ENCODE data around the gene MEGF6. TPM values are rescaled to one million over a fixed set of nuclear protein-coding genes. Genes with fewer than 3 reads are reported as not detected.

MEGF6 gene
- total RNA-seq, 4 donors from 2014 or later: 0.88 to 69.0 (median 36.9) TPM

DNA sequence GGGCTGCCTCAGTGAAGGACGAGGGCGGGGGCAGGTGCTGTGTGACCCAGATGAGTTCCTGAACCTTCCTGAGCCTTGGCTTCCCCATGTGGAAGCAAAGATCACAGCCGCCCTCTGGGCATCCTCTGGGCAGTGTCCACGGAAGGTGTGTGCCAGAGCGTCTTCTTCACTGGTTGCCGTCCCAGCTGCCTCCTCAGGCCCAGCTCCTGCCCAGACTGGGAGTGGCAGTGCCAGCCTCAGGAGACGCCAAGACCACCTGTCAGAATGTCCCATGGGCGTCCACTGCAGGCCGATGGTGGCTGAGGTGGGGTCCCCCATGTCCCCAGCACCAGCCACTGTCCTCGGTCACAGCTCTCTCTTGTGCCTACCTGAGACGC lies 146.7 kb downstream of the MEGF6 start:
- Histone ChIP-seq H3K9me3 (no peaks in the 10 kb centered on the region), H3K36me3 (no peaks in the 10 kb centered on the region), H3K4me3 (no peak overlapping the region), H3K4me1 (no peaks in the 10 kb centered on the region), H3K27me3 (no peaks in the 10 kb centered on the region), H3K27ac (no peak overlapping the region)
- TF ChIP-seq POLR2A (IDR thresholded peaks at IDR 0.05): no peak
- TF ChIP-seq, protein P1, sequence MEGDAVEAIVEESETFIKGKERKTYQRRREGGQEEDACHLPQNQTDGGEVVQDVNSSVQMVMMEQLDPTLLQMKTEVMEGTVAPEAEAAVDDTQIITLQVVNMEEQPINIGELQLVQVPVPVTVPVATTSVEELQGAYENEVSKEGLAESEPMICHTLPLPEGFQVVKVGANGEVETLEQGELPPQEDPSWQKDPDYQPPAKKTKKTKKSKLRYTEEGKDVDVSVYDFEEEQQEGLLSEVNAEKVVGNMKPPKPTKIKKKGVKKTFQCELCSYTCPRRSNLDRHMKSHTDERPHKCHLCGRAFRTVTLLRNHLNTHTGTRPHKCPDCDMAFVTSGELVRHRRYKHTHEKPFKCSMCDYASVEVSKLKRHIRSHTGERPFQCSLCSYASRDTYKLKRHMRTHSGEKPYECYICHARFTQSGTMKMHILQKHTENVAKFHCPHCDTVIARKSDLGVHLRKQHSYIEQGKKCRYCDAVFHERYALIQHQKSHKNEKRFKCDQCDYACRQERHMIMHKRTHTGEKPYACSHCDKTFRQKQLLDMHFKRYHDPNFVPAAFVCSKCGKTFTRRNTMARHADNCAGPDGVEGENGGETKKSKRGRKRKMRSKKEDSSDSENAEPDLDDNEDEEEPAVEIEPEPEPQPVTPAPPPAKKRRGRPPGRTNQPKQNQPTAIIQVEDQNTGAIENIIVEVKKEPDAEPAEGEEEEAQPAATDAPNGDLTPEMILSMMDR (IDR thresholded peaks at IDR 0.05): no peak
- intact Hi-C loops (cut with DNase I; ENCODE audit: low total_unique reads): no loop called here
- no peak for DNase-seq

DNA sequence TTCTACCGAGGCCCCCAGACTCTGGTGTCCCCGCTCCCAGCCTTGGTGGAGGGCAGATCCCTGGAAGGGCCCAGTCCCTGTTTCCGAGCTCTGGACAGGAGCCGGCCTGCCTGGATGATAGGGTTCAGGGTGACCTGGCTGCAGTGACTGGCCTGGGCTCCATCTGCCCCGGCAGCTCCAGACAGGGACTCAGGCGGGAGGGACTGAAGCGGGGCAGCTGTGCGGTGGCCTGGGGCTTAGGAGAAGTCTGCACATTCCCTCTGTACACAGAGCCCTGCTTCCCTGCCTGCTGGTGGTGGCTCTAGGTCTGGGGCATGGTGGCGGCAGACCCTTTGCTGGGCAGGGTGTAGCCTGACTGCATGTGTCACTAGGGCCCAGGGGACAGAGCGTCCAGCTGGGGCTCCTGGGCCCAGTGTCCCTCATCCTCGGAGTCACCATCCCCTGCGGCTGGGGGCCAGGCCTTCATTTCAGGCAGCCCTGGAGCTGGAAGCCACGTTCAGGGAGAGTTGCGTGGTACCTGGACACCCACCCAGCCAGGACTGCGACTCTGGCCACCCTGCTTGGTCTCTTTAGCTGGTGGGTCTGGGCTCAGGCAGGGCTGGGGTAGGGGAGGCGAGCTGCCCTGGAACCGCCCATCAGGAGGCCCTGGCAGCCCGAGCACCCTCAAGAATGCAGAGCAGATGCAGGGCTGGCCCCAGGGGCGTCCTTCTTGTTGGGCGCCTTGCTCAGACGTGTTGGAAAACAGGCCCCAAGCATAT lies 147.2 kb downstream of the MEGF6 start:
- no peaks in the 10 kb centered on the region for H3K4me1 ChIP-seq
- no peaks in the 10 kb centered on the region for H3K9me3 ChIP-seq
- TF ChIP-seq POLR2A (IDR thresholded peaks at IDR 0.05): no peak
- TF ChIP-seq, protein P1 (IDR thresholded peaks at IDR 0.05): no peak
- no peak overlapping the region for H3K4me3 ChIP-seq
- no peak overlapping the region for H3K27ac ChIP-seq
- intact Hi-C loops (cut with DNase I; ENCODE audit: low total_unique reads): no loop called here
- no peak for DNase-seq
- H3K36me3 ChIP-seq: no peaks in the 10 kb centered on the region
- no peaks in the 10 kb centered on the region for H3K27me3 ChIP-seq

DNA sequence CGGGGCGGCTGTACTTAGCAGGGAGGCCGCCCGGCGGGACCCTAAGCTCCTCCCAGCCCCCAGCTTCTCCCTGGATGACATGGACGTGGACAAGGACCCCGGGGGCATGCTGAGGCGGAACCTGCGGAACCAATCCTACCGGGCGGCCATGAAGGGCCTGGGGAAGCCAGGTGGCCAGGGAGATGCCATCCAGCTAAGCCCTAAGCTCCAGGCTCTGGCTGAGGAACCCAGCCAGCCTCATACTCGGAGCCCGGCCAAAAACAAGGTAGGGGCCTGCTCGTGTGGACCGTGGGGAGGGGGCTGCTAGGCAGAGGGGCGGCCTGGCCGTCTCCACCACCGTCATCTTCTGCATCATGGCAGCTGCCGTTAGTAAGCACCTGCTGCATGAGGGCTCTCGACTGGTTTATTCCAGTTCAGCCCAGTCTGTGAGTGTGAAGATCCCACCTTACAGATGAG lies 147.9 kb downstream of the MEGF6 start:
- H3K9me3 ChIP-seq: no peaks in the 10 kb centered on the region
- no peak overlapping the region for H3K4me3 ChIP-seq

DNA sequence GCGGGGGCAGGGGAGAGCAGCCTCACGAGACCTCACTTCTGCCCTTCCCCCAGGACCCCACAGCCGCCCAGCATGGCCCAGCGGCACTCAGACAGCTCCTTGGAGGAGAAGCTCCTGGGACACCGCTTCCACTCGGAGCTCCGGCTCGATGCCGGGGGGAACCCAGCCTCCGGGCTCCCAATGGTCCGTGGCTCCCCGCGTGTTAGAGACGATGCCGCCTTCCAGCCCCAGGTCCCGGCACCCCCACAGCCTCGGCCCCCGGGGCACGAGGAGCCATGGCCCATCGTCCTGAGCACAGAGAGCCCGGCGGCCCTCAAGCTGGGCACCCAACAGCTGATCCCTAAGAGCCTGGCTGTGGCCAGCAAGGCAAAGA lies 148.3 kb downstream of the MEGF6 start:
- H3K4me3 ChIP-seq: no peak overlapping the region
- no peak for DNase-seq
- intact Hi-C loops (cut with DNase I; ENCODE audit: low total_unique reads): no loop called here

More for the DNA sequence above, 147.9 kb downstream of the MEGF6 start:
- no peaks in the 10 kb centered on the region for H3K36me3 ChIP-seq
- H3K27me3 ChIP-seq: no peaks in the 10 kb centered on the region
- TF ChIP-seq, protein P1 (IDR thresholded peaks at IDR 0.05): no peak
- TF ChIP-seq POLR2A (IDR thresholded peaks at IDR 0.05): no peak
- DNase-seq: no peak
- intact Hi-C loops (cut with DNase I; ENCODE audit: low total_unique reads): no loop called here
- H3K4me1 ChIP-seq: no peaks in the 10 kb centered on the region
- no peak overlapping the region for H3K27ac ChIP-seq

More for the DNA sequence above, 148.3 kb downstream of the MEGF6 start:
- Histone ChIP-seq H3K4me1 (no peaks in the 10 kb centered on the region), H3K9me3 (no peaks in the 10 kb centered on the region), H3K27me3 (no peaks in the 10 kb centered on the region), H3K36me3 (no peaks in the 10 kb centered on the region), H3K27ac (no peak overlapping the region)
- TF ChIP-seq POLR2A (IDR thresholded peaks at IDR 0.05): no peak
- TF ChIP-seq, protein P1 (IDR thresholded peaks at IDR 0.05): no peak

All from uterus (tissue), 4 donors.